ENCODE results near the gene CCDC81. TPM values are rescaled to one million over a fixed set of nuclear protein-coding genes. Genes with fewer than 3 reads are reported as not detected.

CCDC81 gene
- total and polyA plus RNA-seq, 9 of the 15 experiments (the other 6 are each of a cell fraction or from before 2014, with no cell fraction given) = 0.16 to 1.0 (median 0.41) TPM

- BruUV-seq (replicated peaks) = no TSS peak
- no peaks in the 10 kb centered on the region for H4K20me1 ChIP-seq (replicated peaks; ENCODE audit: control insufficient read depth, insufficient read depth, low read length)
- H3K79me2 ChIP-seq (ENCODE audit: control insufficient read depth, insufficient read depth, low read length) = no peaks in the 10 kb centered on the region
- 16% methylated on average over 1 of the region's 1 CpG for WGBS (ENCODE audit: insufficient coverage, low coverage, missing lambda C conversion rate)
- no peaks in the 10 kb centered on the region for H3K9me3 ChIP-seq (replicated peaks; ENCODE audit: control insufficient read depth, insufficient read depth, low read depth, low read length)
- no peaks in the 10 kb centered on the region for H3K36me3 ChIP-seq (ENCODE audit: control insufficient read depth, insufficient read depth, low read length)
- DNase-seq (ENCODE audit: extremely low read depth in 1 of 4, low spot score in 3 of 4) (no peak), FAIRE-seq (no peak), ATAC-seq (no peak)
- in situ Hi-C loops (cut with MboI) (no loop called here), intact Hi-C loops (cut with micrococcal nuclease) (no loop called here)
- no peaks in the 10 kb centered on the region; a peak in 2 of 5 replicates for H3K4me1 ChIP-seq (replicated peaks in 1 of 2; ENCODE audit: control insufficient read depth in 2 of 2, insufficient read depth in 2 of 2, low read length in 2 of 2)
- H3K27me3 ChIP-seq (ENCODE audit: control insufficient read depth in 2 of 2, insufficient read depth in 2 of 2, low read length in 2 of 2) = peaks cover 0 to 7% of the 10 kb centered on the region in 2 experiments; a peak in 2 of 5 replicates
- H3K4me2 ChIP-seq (ENCODE audit: insufficient read depth, low read length) = no peak overlapping the region
- H2AFZ ChIP-seq (ENCODE audit: low read depth, low read length) = no peak overlapping the region
- POLR2A ChIA-PET = no interaction called here
- no peak overlapping the region for H3K9ac ChIP-seq (ENCODE audit: insufficient read depth in 1 of 2, low read depth in 2 of 2, low read length in 2 of 2)
- CTCF ChIA-PET (ENCODE audit: low intra/inter-chr PET ratio) = no interaction called here
- H3K4me3 ChIP-seq = no peak overlapping the region
- TF ChIP-seq STAT6 (CRISPR knock-in tag; IDR thresholded peaks at IDR 0.05) = no peak
- H3K27ac ChIP-seq (ENCODE audit: extremely low read depth, low read depth, low read length) = no peak overlapping the region
- H3K9me1 ChIP-seq (ENCODE audit: control insufficient read depth, insufficient read depth, low read length) = no peaks in the 10 kb centered on the region
Measured at GRCh38 chr11:86468169-86468568, 93.5 kb downstream of the CCDC81 start.
